Osteocyte (in vitro differentiated cells): Measurements from ENCODE around the gene IL1RAP. TPM values are rescaled to one million over a fixed set of nuclear protein-coding genes. Genes with fewer than 3 reads are reported as not detected.

Source experiments
- DNase-seq: peaks from one replicate; pipeline ENCODE4 v3.0.0; 2021; ENCODE audit warnings: mixed read lengths; ENCODE audit not compliant: unreplicated experiment; ENCODE audit errors: extremely low spot score
- H3K27ac Mint-ChIP-seq: one replicate; pipeline ENCODE4 v1.8.0; 2021; ENCODE audit warnings: mild to moderate bottlenecking, mixed read lengths; ENCODE audit not compliant: unreplicated experiment
- H3K27me3 Mint-ChIP-seq: one replicate; pipeline ENCODE4 v1.8.0; 2021; ENCODE audit warnings: mixed read lengths; ENCODE audit not compliant: unreplicated experiment
- H3K36me3 Mint-ChIP-seq: one replicate; pipeline ENCODE4 v1.8.0; 2021; ENCODE audit warnings: mixed read lengths; ENCODE audit not compliant: unreplicated experiment
- H3K4me1 Mint-ChIP-seq: one replicate; pipeline ENCODE4 v1.8.0; 2021; ENCODE audit warnings: mixed read lengths; ENCODE audit not compliant: unreplicated experiment
- H3K4me3 Mint-ChIP-seq: one replicate; pipeline ENCODE4 v1.8.0; 2021; ENCODE audit warnings: mild to moderate bottlenecking, moderate library complexity, mixed read lengths; ENCODE audit not compliant: unreplicated experiment
- H3K9me3 Mint-ChIP-seq: one replicate; pipeline ENCODE4 v1.8.0; 2021; ENCODE audit warnings: mixed read lengths; ENCODE audit not compliant: unreplicated experiment
- total RNA-seq: library from RNA; stranded (reverse); gene quantifications from 2 replicates; pipeline ENCODE4 v1.2.1, GENCODE V29; 2021
- TF ChIP-seq, protein P1 (sequence below): fragments of 200-600 bp; sonication (generic); IDR thresholded peaks from 2 replicates; pipeline ENCODE4 v1.5.0; 2021; ENCODE audit warnings: antibody characterized with exemption, mild to moderate bottlenecking, moderate library complexity

IL1RAP gene
- total RNA-seq, 1 donor from 2014 or later, result 29.3 TPM

- Mint-ChIP-seq H3K27me3 (no peaks in the 10 kb centered on the region), H3K4me3 (no peak overlapping the region), H3K27ac (no peak overlapping the region), H3K9me3 (no peaks in the 10 kb centered on the region), H3K4me1 (peaks cover 8% of the 10 kb centered on the region), H3K36me3 (peaks cover 16% of the 10 kb centered on the region)
- TF ChIP-seq, protein P1, sequence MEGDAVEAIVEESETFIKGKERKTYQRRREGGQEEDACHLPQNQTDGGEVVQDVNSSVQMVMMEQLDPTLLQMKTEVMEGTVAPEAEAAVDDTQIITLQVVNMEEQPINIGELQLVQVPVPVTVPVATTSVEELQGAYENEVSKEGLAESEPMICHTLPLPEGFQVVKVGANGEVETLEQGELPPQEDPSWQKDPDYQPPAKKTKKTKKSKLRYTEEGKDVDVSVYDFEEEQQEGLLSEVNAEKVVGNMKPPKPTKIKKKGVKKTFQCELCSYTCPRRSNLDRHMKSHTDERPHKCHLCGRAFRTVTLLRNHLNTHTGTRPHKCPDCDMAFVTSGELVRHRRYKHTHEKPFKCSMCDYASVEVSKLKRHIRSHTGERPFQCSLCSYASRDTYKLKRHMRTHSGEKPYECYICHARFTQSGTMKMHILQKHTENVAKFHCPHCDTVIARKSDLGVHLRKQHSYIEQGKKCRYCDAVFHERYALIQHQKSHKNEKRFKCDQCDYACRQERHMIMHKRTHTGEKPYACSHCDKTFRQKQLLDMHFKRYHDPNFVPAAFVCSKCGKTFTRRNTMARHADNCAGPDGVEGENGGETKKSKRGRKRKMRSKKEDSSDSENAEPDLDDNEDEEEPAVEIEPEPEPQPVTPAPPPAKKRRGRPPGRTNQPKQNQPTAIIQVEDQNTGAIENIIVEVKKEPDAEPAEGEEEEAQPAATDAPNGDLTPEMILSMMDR, result no peak
- DNase-seq, result no peak
Measured at GRCh38 chr3:190631295-190631694, 117.4 kb downstream of the IL1RAP start.

DNA sequence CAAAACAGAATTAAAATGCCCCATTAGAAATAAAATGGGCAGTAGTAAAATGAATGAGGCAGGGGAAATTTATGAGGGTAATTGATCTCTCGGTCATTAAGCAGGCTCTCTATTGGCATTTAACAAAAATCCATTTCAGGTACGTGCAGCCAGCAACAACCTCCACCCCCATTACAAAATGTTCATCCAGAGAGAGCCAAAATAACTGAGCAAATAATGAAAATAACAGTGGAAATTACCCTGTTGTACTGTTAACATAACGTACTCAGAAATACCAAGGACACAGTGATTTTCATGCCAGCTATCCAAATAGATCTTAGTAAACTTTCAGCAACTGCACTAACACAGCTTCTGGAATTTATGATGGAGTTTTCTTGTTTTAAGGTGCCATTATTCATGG is 127.7 kb downstream of the IL1RAP start:
- H3K36me3 Mint-ChIP-seq, result peaks cover 17% of the 10 kb centered on the region
- no peak for DNase-seq
- no peaks in the 10 kb centered on the region for H3K9me3 Mint-ChIP-seq
- H3K27me3 Mint-ChIP-seq, result no peaks in the 10 kb centered on the region
- H3K4me3 Mint-ChIP-seq, result no peak overlapping the region
- TF ChIP-seq, protein P1, result no peak
- H3K27ac Mint-ChIP-seq, result no peak overlapping the region
- H3K4me1 Mint-ChIP-seq, result no peaks in the 10 kb centered on the region

- H3K9me3 Mint-ChIP-seq, result no peaks in the 10 kb centered on the region
- TF ChIP-seq, protein P1, result no peak
- no peaks in the 10 kb centered on the region for H3K27me3 Mint-ChIP-seq
- no peaks in the 10 kb centered on the region for H3K4me1 Mint-ChIP-seq
- H3K36me3 Mint-ChIP-seq, result peaks cover 17% of the 10 kb centered on the region
- DNase-seq, result no peak
- H3K27ac Mint-ChIP-seq, result no peak overlapping the region
- no peak overlapping the region for H3K4me3 Mint-ChIP-seq
Measured at GRCh38 chr3:190642016-190642415, 128.1 kb downstream of the IL1RAP start.

DNA sequence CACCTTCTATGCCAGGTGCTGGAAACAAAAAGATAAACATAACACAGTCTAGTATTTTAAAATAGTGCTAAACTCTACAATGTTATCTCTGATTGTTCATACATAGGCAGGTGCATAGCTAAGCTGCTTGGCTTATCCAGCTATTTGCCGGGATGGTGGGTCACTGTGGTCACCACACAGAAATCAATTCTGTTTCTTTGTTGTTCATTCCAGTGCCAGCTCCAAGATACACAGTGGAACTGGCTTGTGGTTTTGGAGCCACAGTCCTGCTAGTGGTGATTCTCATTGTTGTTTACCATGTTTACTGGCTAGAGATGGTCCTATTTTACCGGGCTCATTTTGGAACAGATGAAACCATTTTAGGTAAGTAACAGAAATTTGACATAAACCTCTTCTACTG is 130.2 kb downstream of the IL1RAP start:
- H3K4me1 Mint-ChIP-seq, result no peaks in the 10 kb centered on the region
- no peaks in the 10 kb centered on the region for H3K27me3 Mint-ChIP-seq
- peaks cover 20% of the 10 kb centered on the region for H3K36me3 Mint-ChIP-seq
- no peak for DNase-seq
- no peak overlapping the region for H3K4me3 Mint-ChIP-seq
- no peak overlapping the region for H3K27ac Mint-ChIP-seq
- TF ChIP-seq, protein P1, result no peak
- H3K9me3 Mint-ChIP-seq, result no peaks in the 10 kb centered on the region

DNA sequence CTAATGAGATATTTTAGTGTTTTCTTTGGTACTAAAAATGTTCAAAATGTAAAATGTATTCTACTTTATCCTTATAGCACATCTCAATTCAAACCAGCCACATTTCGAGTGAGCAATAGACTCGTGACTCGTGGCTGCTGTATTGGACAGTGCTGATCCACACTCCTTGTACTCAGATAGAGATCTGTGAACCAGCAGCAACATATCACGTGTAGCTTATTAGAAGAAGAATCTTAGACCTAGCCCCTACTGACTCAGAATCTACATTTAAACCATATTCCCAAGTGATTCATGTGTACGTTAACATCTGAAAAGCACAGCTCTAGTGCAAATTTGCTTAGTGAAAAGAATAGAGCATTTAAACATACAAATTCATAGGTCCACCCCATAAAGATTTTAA is 130.9 kb downstream of the IL1RAP start:
- Mint-ChIP-seq H3K9me3 (no peaks in the 10 kb centered on the region), H3K4me1 (no peaks in the 10 kb centered on the region), H3K4me3 (no peak overlapping the region), H3K27me3 (no peaks in the 10 kb centered on the region), H3K36me3 (peaks cover 20% of the 10 kb centered on the region), H3K27ac (no peak overlapping the region)
- DNase-seq, result no peak
- TF ChIP-seq, protein P1, result no peak
